ENCODE measurements around the gene CDC37.

Gene CDC37

GRCh38 chr19:10439588-10439987 lies 36.2 kb upstream of the CDC37 start:
- no peak for DNase-seq (ENCODE audit: low read depth)
- no peak for TF ChIP-seq CTCF (IDR thresholded peaks at IDR 0.05; ENCODE audit: low read depth, low read length, missing control alignments)
- in situ Hi-C loops (cut with HindIII; ENCODE audit: low sequenced_read_pairs) = no loop called here
- H3K4me3 ChIP-seq (ENCODE audit: low read depth, low read length) = no peak overlapping the region

GRCh38 chr19:10433131-10433536 lies 29.8 kb upstream of the CDC37 start:
- in situ Hi-C loops (cut with HindIII; ENCODE audit: low sequenced_read_pairs) = no loop called here
- TF ChIP-seq CTCF (IDR thresholded peaks at IDR 0.05; ENCODE audit: low read depth, low read length, missing control alignments) = no peak
- no peak overlapping the region for H3K4me3 ChIP-seq (ENCODE audit: low read depth, low read length)
- DNase-seq (ENCODE audit: low read depth) = no peak

GRCh38 chr19:10432736-10433130 lies 29.4 kb upstream of the CDC37 start:
- DNase-seq (ENCODE audit: low read depth) = no peak
- H3K4me3 ChIP-seq (ENCODE audit: low read depth, low read length) = no peak overlapping the region
- no peak for TF ChIP-seq CTCF (IDR thresholded peaks at IDR 0.05; ENCODE audit: low read depth, low read length, missing control alignments)
- in situ Hi-C loops (cut with HindIII; ENCODE audit: low sequenced_read_pairs) = no loop called here

- peak overlapping the region; percentile 19 for H3K4me3 ChIP-seq (ENCODE audit: low read depth, low read length)
- DNase-seq (ENCODE audit: low read depth) = no peak
- TF ChIP-seq CTCF (IDR thresholded peaks at IDR 0.05; ENCODE audit: low read depth, low read length, missing control alignments) = no peak
- in situ Hi-C loops (cut with HindIII; ENCODE audit: low sequenced_read_pairs) = no loop called here
These were observed 28.8 kb upstream of the CDC37 start for GRCh38 chr19:10431943-10432735.

- in situ Hi-C loops (cut with HindIII; ENCODE audit: low sequenced_read_pairs) = no loop called here
- peak overlapping the region; percentile 28 for H3K4me3 ChIP-seq (ENCODE audit: low read depth, low read length)
- no peak for DNase-seq (ENCODE audit: low read depth)
These were observed 28.1 kb upstream of the CDC37 start for GRCh38 chr19:10431254-10431942.

More at GRCh38 chr19:10431254-10431942, 28.1 kb upstream of the CDC37 start:
- TF ChIP-seq CTCF (IDR thresholded peaks at IDR 0.05; ENCODE audit: low read depth, low read length, missing control alignments) = no peak
